BLaER1 (cell line): ENCODE measurements around the gene PCDHGB1.
A peak's percentile ranks its signal among the peaks of the same experiment; 100 is the strongest.
"Not testable (repeated sequence)": the region's sequence is repeated elsewhere in the genome, so short reads cannot be mapped to it uniquely, and the experiment has no call there.

Source experiments
- H3K27ac ChIP-seq: shearing (Covaris generic); formaldehyde crosslinking; 2 replicates; pipeline ENCODE4 v1.8.1; 2022
- H3K27me3 ChIP-seq: shearing (Covaris generic); formaldehyde crosslinking; 2 replicates; pipeline ENCODE4 v1.8.1; 2022
- H3K36me3 ChIP-seq: shearing (Covaris generic); formaldehyde crosslinking; 2 replicates; pipeline ENCODE4 v1.8.1; 2022
- H3K4me1 ChIP-seq: shearing (Covaris generic); formaldehyde crosslinking; 2 replicates; pipeline ENCODE4 v1.8.1; 2022
- H3K4me2 ChIP-seq: shearing (Covaris generic); formaldehyde crosslinking; 2 replicates; pipeline ENCODE4 v1.8.1; 2022
- H3K4me3 ChIP-seq: shearing (Covaris generic); formaldehyde crosslinking; 2 replicates; pipeline ENCODE4 v1.8.1; 2022
- H3K9ac ChIP-seq: shearing (Covaris generic); formaldehyde crosslinking; 2 replicates; pipeline ENCODE4 v1.8.1; 2022
- H3K9me3 ChIP-seq: shearing (Covaris generic); formaldehyde crosslinking; 2 replicates; pipeline ENCODE4 v1.8.1; 2022
- H4K20me1 ChIP-seq: shearing (Covaris generic); formaldehyde crosslinking; 2 replicates; pipeline ENCODE4 v1.8.1; 2022
- Cebpa-rat ChIP-seq: shearing (Covaris generic); IDR thresholded peaks from 2 replicates; pipeline ENCODE4 v1.8.1; 2022

Gene PCDHGB1

GRCh38 chr5:141349917-141350619 is at the start of gene PCDHGB1:
PCDHGB1 (plus strand) TSS chr5:141350099; CDS start chr5:141350261, 162 bp downstream.
- no peaks in the 10 kb centered on the region for H4K20me1 ChIP-seq
- H3K27me3 ChIP-seq, result no peaks in the 10 kb centered on the region
- no peaks in the 10 kb centered on the region for H3K4me1 ChIP-seq
- H3K4me2 ChIP-seq, result no peak within 1 kb of the TSS
- no peak for TF ChIP-seq Cebpa-rat
- H3K9ac ChIP-seq, result no peak within 1 kb of the TSS
- no peak within 1 kb of the TSS for H3K27ac ChIP-seq
- no peak within 1 kb of the TSS for H3K4me3 ChIP-seq
- H3K36me3 ChIP-seq, result no peaks in the 10 kb centered on the region
- H3K9me3 ChIP-seq, result peaks cover 79% of the 10 kb centered on the region

GRCh38 chr5:141303756-141304155 is 46.1 kb upstream of the PCDHGB1 start, which contains the start of gene SLC25A2:
SLC25A2 (minus strand) TSS chr5:141304049; CDS start chr5:141303865, 184 bp downstream.
- Histone ChIP-seq H3K4me1 (no peaks in the 10 kb centered on the region), H3K4me3 (peak within 1 kb of the TSS; percentile 18; the same call in 1 of the 2 replicates), H3K4me2 (no peak within 1 kb of the TSS), H4K20me1 (no peaks in the 10 kb centered on the region), H3K9ac (no peak within 1 kb of the TSS), H3K36me3 (peaks cover 59% of the 10 kb centered on the region), H3K9me3 (peaks cover 96% of the 10 kb centered on the region), H3K27ac (no peak within 1 kb of the TSS), H3K27me3 (no peaks in the 10 kb centered on the region)
- TF ChIP-seq Cebpa-rat, result no peak

- no peak for TF ChIP-seq Cebpa-rat
- H3K36me3 ChIP-seq, result peaks cover 65% of the 10 kb centered on the region
- no peak overlapping the region for H3K27ac ChIP-seq
- H3K9me3 ChIP-seq, result peaks cover 92% of the 10 kb centered on the region
- no peak overlapping the region for H3K4me2 ChIP-seq
- H3K27me3 ChIP-seq, result no peaks in the 10 kb centered on the region
- no peaks in the 10 kb centered on the region for H4K20me1 ChIP-seq
- 0 out of 2 replicates have a peak overlapping the region, but pooled peaks have one; percentile 22 for H3K4me3 ChIP-seq
- H3K4me1 ChIP-seq, result no peaks in the 10 kb centered on the region
- H3K9ac ChIP-seq, result no peak overlapping the region
Observed at GRCh38 chr5:141306630-141307029, 43.3 kb upstream of the PCDHGB1 start.

GRCh38 chr5:141313711-141314110 is 36.2 kb upstream of the PCDHGB1 start:
- Histone ChIP-seq H3K4me1 (no peaks in the 10 kb centered on the region), H3K27ac (no peak overlapping the region), H3K9ac (no peak overlapping the region), H3K9me3 (peaks cover 95% of the 10 kb centered on the region), H3K4me3 (no peak overlapping the region), H3K27me3 (no peaks in the 10 kb centered on the region), H4K20me1 (peaks cover 5% of the 10 kb centered on the region; the same call in 1 of the 2 replicates), H3K36me3 (peaks cover 88% of the 10 kb centered on the region), H3K4me2 (no peak overlapping the region)
- TF ChIP-seq Cebpa-rat, result no peak

GRCh38 chr5:141316963-141317362 is 32.9 kb upstream of the PCDHGB1 start:
- peaks cover 79% of the 10 kb centered on the region for H3K36me3 ChIP-seq
- H3K4me2 ChIP-seq, result not testable (repeated sequence)

GRCh38 chr5:141319202-141319601 is 30.7 kb upstream of the PCDHGB1 start:
- peaks cover 1% of the 10 kb centered on the region; the same call in 1 of the 2 replicates for H4K20me1 ChIP-seq
- no peak for TF ChIP-seq Cebpa-rat
- H3K4me1 ChIP-seq, result peaks cover 6% of the 10 kb centered on the region; the same call in 1 of the 2 replicates
- peaks cover 57% of the 10 kb centered on the region for H3K36me3 ChIP-seq
- H3K27ac ChIP-seq, result no peak overlapping the region
- peaks cover 91% of the 10 kb centered on the region for H3K9me3 ChIP-seq
- H3K4me3 ChIP-seq, result peak overlapping the region; percentile 76
- H3K4me2 ChIP-seq, result peak overlapping the region; percentile 69
- no peak overlapping the region for H3K9ac ChIP-seq
- no peaks in the 10 kb centered on the region for H3K27me3 ChIP-seq

More at GRCh38 chr5:141316963-141317362, 32.9 kb upstream of the PCDHGB1 start:
- H3K4me1 ChIP-seq, H3K27me3 ChIP-seq, H3K27ac ChIP-seq, H4K20me1 ChIP-seq, H3K9ac ChIP-seq: not testable (repeated sequence)
- peak overlapping the region; percentile 76 for H3K4me3 ChIP-seq
- peaks cover 98% of the 10 kb centered on the region for H3K9me3 ChIP-seq

GRCh38 chr5:141319699-141320098 is 30.2 kb upstream of the PCDHGB1 start:
- peaks cover 53% of the 10 kb centered on the region for H3K36me3 ChIP-seq
- peak overlapping the region; percentile 76 for H3K4me3 ChIP-seq
- peaks cover 89% of the 10 kb centered on the region for H3K9me3 ChIP-seq
- no peak for TF ChIP-seq Cebpa-rat
- H3K4me1 ChIP-seq, result peaks cover 6% of the 10 kb centered on the region; the same call in 1 of the 2 replicates
- no peak overlapping the region for H3K27ac ChIP-seq
- H3K9ac ChIP-seq, result peak overlapping the region; percentile 91; the same call in 1 of the 2 replicates
- H4K20me1 ChIP-seq, result no peaks in the 10 kb centered on the region
- H3K27me3 ChIP-seq, result no peaks in the 10 kb centered on the region
- peak overlapping the region; percentile 69 for H3K4me2 ChIP-seq

- Histone ChIP-seq H3K4me1 (peaks cover 6% of the 10 kb centered on the region; the same call in 1 of the 2 replicates), H3K4me3 (peak within 1 kb of the TSS; percentile 76), H3K36me3 (peaks cover 45% of the 10 kb centered on the region), H3K9me3 (peaks cover 87% of the 10 kb centered on the region), H3K27ac (peak within 1 kb of the TSS; percentile 93), H3K27me3 (no peaks in the 10 kb centered on the region), H4K20me1 (no peaks in the 10 kb centered on the region), H3K9ac (peak within 1 kb of the TSS; percentile 91), H3K4me2 (peak within 1 kb of the TSS; percentile 69)
- TF ChIP-seq Cebpa-rat, result no peak
Observed at GRCh38 chr5:141320225-141321169, 29.4 kb upstream of the PCDHGB1 start, which contains the start of gene TAF7. TAF7 (minus strand) TSS chr5:141320784; CDS start chr5:141320044, 740 bp downstream.

GRCh38 chr5:141322261-141322660 is 27.6 kb upstream of the PCDHGB1 start:
- H3K4me3 ChIP-seq, result no peak overlapping the region
- H3K9ac ChIP-seq, result no peak overlapping the region
- H3K4me1 ChIP-seq, result peaks cover 12% of the 10 kb centered on the region
- no peak for TF ChIP-seq Cebpa-rat
- H3K27ac ChIP-seq, result no peak overlapping the region
- no peaks in the 10 kb centered on the region for H3K27me3 ChIP-seq
- peaks cover 80% of the 10 kb centered on the region for H3K9me3 ChIP-seq
- no peaks in the 10 kb centered on the region for H4K20me1 ChIP-seq
- H3K4me2 ChIP-seq, result no peak overlapping the region
- H3K36me3 ChIP-seq, result peaks cover 31% of the 10 kb centered on the region
